ENCODE measurements around the gene SIDT2.

SIDT2 gene

GRCh38 chr11:117220568-117220967 lies 42.0 kb downstream of the SIDT2 start:
- no peak for TF ChIP-seq CTCF (IDR thresholded peaks at IDR 0.05; ENCODE audit: control insufficient read depth, extremely low read depth, insufficient read depth)
- DNase-seq (ENCODE audit: low read depth) = no peak

GRCh38 chr11:117220999-117221774 lies 42.6 kb downstream of the SIDT2 start:
- no peak for DNase-seq (ENCODE audit: low read depth)
- TF ChIP-seq CTCF (IDR thresholded peaks at IDR 0.05; ENCODE audit: control insufficient read depth, extremely low read depth, insufficient read depth) = no peak
- H3K4me3 ChIP-seq (ENCODE audit: low read depth, low read length) = no peak overlapping the region

More at GRCh38 chr11:117220568-117220967, 42.0 kb downstream of the SIDT2 start:
- no peak overlapping the region for H3K4me3 ChIP-seq (ENCODE audit: low read depth, low read length)

GRCh38 chr11:117221775-117222517 lies 43.4 kb downstream of the SIDT2 start:
- no peak overlapping the region for H3K4me3 ChIP-seq (ENCODE audit: low read depth, low read length)
- 0 out of 2 replicates have a peak, but pooled peaks have one; percentile 18 for TF ChIP-seq CTCF (IDR thresholded peaks at IDR 0.05; ENCODE audit: control insufficient read depth, extremely low read depth, insufficient read depth)
- peak; percentile 63 for DNase-seq (ENCODE audit: low read depth)

DNA sequence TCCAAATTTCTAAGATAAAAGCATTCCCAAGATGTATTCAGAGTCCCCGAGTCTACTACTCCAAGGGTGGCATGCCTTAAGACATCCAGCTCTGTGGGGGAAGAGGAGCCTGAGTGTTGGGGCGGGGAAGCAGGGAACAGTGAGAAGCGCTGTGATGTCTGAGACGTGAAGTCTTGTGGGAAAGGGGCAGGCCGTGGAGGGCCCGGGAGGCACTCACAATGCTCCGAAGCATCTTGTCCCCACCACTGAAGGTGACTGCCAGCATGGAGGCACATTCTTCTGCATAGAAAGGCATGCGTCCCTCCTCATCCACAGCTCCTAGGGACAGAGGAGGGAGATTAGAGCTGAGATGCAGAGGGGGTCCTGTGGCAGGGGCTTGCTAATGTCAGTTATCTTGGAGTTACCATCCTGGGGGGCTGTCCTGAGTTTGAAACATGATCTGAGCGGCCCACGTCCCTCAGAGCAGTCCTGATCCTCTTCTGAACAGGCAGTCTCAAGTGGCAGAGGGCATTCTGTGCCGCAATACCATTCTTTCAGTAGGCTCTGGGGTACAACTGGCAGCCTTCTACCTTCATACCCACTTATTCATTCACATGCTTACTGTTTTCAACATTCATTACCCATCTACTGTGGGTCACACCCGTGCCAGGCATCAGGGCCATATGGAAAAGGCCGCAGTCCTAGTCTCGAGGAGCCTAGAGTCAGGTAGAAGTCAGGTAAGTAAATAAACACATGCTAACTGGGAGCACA lies 44.6 kb downstream of the SIDT2 start:
- no peak overlapping the region for H3K4me3 ChIP-seq (ENCODE audit: low read depth, low read length)
- TF ChIP-seq CTCF (IDR thresholded peaks at IDR 0.05; ENCODE audit: control insufficient read depth, extremely low read depth, insufficient read depth) = no peak
- no peak for DNase-seq (ENCODE audit: low read depth)

DNA sequence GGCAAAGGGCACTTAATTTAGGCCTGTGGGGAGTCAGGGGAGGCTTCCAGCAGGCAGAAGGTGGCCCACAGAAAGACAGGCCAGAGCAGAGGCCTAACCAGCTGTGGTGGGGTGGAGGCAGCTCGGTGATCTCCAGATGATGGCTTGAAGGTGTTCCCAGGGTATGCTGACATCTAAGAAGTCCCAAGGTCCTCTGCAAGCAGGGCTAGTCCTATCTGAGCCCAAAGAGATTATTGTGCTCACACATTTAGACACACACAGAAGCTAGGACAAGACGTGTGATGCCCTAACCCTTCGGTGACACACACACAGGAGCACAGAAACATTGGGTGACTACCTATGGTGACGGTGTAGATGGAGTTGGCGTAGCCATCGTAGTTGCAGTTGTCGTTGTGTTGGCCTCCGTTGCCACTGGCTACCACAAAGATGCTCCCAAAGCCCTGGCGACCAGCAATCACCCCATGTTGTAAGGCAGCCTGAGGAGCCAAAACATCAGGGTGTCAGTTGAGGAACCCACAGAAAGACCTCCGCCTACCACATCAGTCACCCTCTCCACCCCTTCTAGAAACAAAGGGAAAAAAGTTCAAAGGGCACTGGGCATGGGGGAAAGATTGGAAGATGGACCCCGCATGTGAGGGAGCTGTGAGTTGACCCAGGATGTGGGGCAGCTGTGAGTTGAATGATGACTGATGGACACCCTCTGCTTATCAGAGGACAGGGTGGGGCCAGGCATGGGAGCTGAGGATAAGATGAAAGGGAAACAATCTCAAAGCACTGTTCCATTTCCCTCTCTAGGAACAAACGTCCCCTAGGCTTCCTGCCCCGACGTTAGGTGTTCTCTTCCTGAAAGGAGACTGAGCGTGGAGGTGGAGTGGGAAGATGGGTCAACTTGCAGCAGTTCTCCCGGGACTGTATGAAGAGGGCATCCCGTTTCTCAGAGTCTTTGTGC lies 45.5 kb downstream of the SIDT2 start:
- H3K4me3 ChIP-seq (ENCODE audit: low read depth, low read length) = no peak overlapping the region
- TF ChIP-seq CTCF (IDR thresholded peaks at IDR 0.05; ENCODE audit: control insufficient read depth, extremely low read depth, insufficient read depth) = no peak
- no peak for DNase-seq (ENCODE audit: low read depth)

All from LNCaP clone FGC (cell line).